Thyroid gland (tissue), 4 donors: ENCODE results near the gene XYLB. TPM values are rescaled to one million over a fixed set of nuclear protein-coding genes. Genes with fewer than 3 reads are reported as not detected.

Experiments
- DNase-seq, 2 donors: peaks; one replicate each; pipeline ENCODE4 v3.0.0-alpha.2; 2019
- H3K27ac ChIP-seq, 3 donors: fragments of 200-600 bp; sonication (generic); 1 replicate in 2 of 3; 2 replicates in 1 of 3; pipeline ENCODE4 v1.5.1; 2016 to 2019; ENCODE audit warnings: mild to moderate bottlenecking in 1 of 3, moderate library complexity in 1 of 3
- H3K27me3 ChIP-seq: fragments of 200-600 bp; sonication (generic); one replicate; pipeline ENCODE4 v1.5.1; 2019
- H3K36me3 ChIP-seq, 2 donors: fragments of 200-600 bp; sonication (generic); one replicate each; pipeline ENCODE4 v1.5.1; 2016 to 2019
- H3K4me1 ChIP-seq, 2 donors: fragments of 200-600 bp; sonication (generic); one replicate each; pipeline ENCODE4 v1.5.1; 2017 to 2019
- H3K4me3 ChIP-seq, 3 donors: fragments of 200-600 bp; sonication (generic); replicated peaks in 1 of 3; 1 replicate in 2 of 3; 2 replicates in 1 of 3; pipeline ENCODE4 v1.5.1; 2016; ENCODE audit warnings: mild to moderate bottlenecking in 1 of 3
- H3K9me3 ChIP-seq: fragments of 200-600 bp; sonication (generic); one replicate; pipeline ENCODE4 v1.5.1; 2017
- POLR2A ChIP-seq, 2 donors: fragments of 450-650 bp; IDR thresholded peaks; one replicate each; pipeline ENCODE4 v1.6.1; 2017; ENCODE audit warnings: antibody characterized with exemption in 2 of 2, mild to moderate bottlenecking in 2 of 2, moderate library complexity in 1 of 2
- WGBS, 2 donors: methylation state at CpG; one replicate each; pipeline ENCODE4 v1.1.5; 2017; 5-methylcytosine and 5-hydroxymethylcytosine counted together
- intact Hi-C: fragments of 100-400 bp; cut with DNase I; formaldehyde crosslinking; loops from one replicate; pipeline ENCODE4 v1.15.1; 2023
- total RNA-seq, 4 donors: library from RNA; depleted of rRNA; stranded (reverse); fragments of >200 nt; gene quantifications; one replicate each; pipeline ENCODE4 v1.2.3, GENCODE V29; 2016
- TF ChIP-seq, protein P1 (sequence below), 6 experiments: fragments of 200-600 bp in 3 of 6; fragments of 450-650 bp in 3 of 6; sonication (generic) in 3 of 6; IDR thresholded peaks; one replicate each; pipeline ENCODE4 v1.5.1; 2016 to 2019; ENCODE audit warnings: antibody characterized with exemption in 6 of 6, mild to moderate bottlenecking in 2 of 6, inconsistent platforms in 1 of 6, moderate library complexity in 1 of 6

Gene XYLB
- total RNA-seq, 4 donors from 2014 or later, result 0.78 to 1.7 (median 1.1) TPM

DNA sequence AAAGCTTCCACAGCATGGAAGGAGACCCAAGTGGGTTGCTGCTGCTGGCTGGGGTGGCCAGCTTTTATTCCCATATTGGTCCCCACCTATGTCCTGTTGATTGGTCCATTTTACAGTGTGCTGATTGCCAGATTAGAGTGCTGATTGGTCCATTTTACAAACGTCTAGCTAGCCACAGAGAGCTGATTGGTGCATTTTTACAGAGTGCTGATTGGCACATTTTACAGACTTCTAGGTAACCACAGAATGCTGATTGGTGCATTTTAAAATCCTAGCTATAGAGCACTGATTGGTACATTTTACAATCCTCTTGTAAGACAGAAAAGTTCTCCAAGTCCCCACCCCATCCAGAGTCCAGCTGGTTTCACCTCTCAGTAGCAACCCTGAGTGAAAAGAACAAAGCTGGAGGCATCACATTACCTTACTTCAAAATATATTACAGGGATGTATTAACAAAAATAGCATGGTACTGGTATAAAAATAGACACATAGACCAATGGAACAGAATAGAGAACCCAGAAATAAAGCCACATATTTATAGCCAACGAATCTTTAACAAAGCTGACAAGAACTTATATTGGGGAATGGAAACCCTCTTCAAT is 99.6 kb downstream of the XYLB start:
- TF ChIP-seq POLR2A (IDR thresholded peaks at IDR 0.05), result no peak
- TF ChIP-seq, protein P1, sequence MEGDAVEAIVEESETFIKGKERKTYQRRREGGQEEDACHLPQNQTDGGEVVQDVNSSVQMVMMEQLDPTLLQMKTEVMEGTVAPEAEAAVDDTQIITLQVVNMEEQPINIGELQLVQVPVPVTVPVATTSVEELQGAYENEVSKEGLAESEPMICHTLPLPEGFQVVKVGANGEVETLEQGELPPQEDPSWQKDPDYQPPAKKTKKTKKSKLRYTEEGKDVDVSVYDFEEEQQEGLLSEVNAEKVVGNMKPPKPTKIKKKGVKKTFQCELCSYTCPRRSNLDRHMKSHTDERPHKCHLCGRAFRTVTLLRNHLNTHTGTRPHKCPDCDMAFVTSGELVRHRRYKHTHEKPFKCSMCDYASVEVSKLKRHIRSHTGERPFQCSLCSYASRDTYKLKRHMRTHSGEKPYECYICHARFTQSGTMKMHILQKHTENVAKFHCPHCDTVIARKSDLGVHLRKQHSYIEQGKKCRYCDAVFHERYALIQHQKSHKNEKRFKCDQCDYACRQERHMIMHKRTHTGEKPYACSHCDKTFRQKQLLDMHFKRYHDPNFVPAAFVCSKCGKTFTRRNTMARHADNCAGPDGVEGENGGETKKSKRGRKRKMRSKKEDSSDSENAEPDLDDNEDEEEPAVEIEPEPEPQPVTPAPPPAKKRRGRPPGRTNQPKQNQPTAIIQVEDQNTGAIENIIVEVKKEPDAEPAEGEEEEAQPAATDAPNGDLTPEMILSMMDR (IDR thresholded peaks at IDR 0.05), result no peak
- Histone ChIP-seq H3K27ac (no peak overlapping the region), H3K9me3 (no peaks in the 10 kb centered on the region), H3K4me1 (no peaks in the 10 kb centered on the region), H3K36me3 (no peaks in the 10 kb centered on the region), H3K27me3 (no peaks in the 10 kb centered on the region), H3K4me3 (no peak overlapping the region)
- WGBS, 2 donors, result 64 to 81% methylated on average over 2 of the region's 2 CpGs
- DNase-seq, result no peak
- intact Hi-C loops, result no loop called here

DNA sequence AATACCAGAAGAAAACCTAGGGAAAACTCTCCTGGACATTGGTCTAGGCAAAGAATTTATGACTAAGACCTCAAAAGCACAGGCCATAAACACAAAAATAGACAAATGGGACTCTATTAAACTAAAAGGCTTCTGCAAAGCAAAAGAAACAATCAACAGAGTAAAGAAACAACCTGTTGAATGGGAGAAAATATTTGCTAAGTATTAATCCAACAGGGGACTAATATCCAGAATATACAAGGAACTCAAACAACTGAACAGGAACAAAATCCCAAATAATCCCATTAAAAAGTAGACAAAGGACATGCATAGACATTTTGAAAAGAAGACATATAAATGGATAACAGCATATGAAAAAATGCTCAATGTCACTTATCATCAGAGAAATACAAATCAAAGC is 100.2 kb downstream of the XYLB start:
- no peaks in the 10 kb centered on the region for H3K9me3 ChIP-seq
- no peaks in the 10 kb centered on the region for H3K4me1 ChIP-seq
- intact Hi-C loops, result no loop called here
- TF ChIP-seq, protein P1 (IDR thresholded peaks at IDR 0.05), result no peak
- no peak for TF ChIP-seq POLR2A (IDR thresholded peaks at IDR 0.05)
- no peak for DNase-seq
- no peaks in the 10 kb centered on the region for H3K27me3 ChIP-seq
- H3K27ac ChIP-seq, result no peak overlapping the region
- H3K4me3 ChIP-seq, result no peak overlapping the region
- H3K36me3 ChIP-seq, result no peaks in the 10 kb centered on the region

DNA sequence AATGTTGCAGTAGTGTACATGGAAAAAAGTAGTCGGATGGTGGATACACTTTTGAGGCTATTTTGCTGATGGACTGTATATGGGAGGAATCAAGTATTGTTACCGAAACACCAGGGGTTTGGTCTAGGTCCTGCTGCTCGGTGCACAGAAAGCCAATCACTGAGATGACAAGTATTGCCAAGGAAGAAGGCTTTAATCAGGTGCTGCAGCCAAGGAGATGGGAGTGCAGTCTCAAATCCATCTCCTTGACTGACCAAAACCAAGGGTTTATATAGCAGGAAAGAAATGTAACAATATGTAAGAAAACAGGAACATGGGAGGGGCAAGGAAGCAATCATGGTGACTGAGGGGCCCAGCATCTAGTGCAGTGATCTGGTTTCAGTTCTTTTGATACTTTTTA is 104.3 kb downstream of the XYLB start:
- intact Hi-C loops, result no loop called here

DNA sequence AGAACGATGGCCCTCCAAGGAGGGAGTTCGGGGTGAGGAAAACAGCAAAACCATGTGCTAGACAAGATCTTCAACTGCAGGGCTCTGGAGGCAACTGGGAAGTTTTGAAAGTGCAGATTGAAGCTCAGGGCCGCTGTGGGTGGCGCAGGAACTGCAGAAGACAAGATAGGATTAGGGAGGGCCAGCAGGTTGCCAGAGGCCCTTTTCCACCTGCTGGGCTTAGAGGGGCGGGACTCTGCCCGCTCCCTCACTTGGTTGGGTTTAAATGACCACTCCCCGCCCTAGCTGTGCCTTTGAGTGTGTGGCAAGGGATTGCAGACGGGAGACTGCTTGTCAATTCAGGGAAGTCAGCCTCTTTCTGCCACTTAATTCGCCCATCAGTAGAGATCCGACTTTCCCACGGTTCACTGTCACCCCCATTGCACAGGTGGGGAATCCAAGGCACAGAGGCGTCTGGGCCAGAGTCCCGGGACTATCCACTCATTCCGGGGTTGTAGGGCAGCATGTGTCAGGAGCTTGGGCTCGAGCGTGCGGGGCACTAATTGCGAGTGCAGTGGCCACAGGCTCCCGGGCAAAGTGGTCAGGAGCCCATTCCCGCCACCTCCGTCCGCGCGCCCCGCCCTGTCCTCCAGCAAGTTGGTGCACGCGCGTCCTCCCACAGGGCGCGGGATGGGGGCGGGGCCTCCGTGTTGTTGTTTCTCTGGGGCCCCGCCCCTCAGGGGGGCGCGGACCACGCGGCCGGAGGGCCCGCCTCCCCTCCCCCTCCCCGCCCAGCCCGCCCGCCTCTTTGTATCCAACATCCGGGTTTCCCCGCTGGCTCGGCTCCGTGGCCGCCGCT is 106.7 kb downstream of the XYLB start, which contains the start of gene ACVR2B:
TSS of gene ACVR2B (plus strand) at position 816 of the 838 bp plus-strand sequence. CDS start 433 bp downstream, outside the sequence.
- WGBS, 2 donors, result 13 to 30% methylated on average over 6 to 23 of the region's 48 CpGs
- H3K9me3 ChIP-seq, result no peaks in the 10 kb centered on the region
- peak within 1 kb of the TSS; percentile 72 to 78 (median 74) for H3K4me3 ChIP-seq
- H3K36me3 ChIP-seq, result no peaks in the 10 kb centered on the region
- intact Hi-C loops, result no loop called here
- TF ChIP-seq, protein P1 (IDR thresholded peaks at IDR 0.05), result no peak
- no peak for TF ChIP-seq POLR2A (IDR thresholded peaks at IDR 0.05)
- no peaks in the 10 kb centered on the region for H3K27me3 ChIP-seq
- peak; percentile 91 to 92 for DNase-seq
- peaks cover 21 to 27% of the 10 kb centered on the region in 2 donors for H3K4me1 ChIP-seq
- peak within 1 kb of the TSS; percentile 39 to 87 (median 44) for H3K27ac ChIP-seq

More for the DNA sequence above, 104.3 kb downstream of the XYLB start:
- Histone ChIP-seq H3K27me3 (no peaks in the 10 kb centered on the region), H3K4me1 (peaks cover 10 to 16% of the 10 kb centered on the region in 2 donors), H3K36me3 (no peaks in the 10 kb centered on the region), H3K4me3 (no peak overlapping the region), H3K27ac (no peak overlapping the region), H3K9me3 (no peaks in the 10 kb centered on the region)
- no peak for TF ChIP-seq POLR2A (IDR thresholded peaks at IDR 0.05)
- TF ChIP-seq, protein P1 (IDR thresholded peaks at IDR 0.05), result no peak
- no peak for DNase-seq
- WGBS, 2 donors, result 94% methylated on average over 3 of the region's 3 CpGs

DNA sequence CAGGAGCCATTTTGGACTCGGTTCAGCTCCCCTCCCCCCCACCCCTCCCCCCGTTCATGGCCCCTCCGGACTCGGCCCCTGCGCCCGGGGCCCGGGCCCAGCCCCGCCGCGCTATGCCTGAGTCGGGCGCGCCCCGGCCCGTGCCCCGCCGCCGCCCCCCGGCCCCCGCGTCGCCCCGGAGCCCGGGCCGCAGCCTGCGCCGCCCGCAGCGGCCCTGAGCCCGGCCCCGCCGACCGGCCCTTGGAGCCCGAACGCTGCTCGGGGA is 107.3 kb downstream of the XYLB start:
- TF ChIP-seq, protein P1 (IDR thresholded peaks at IDR 0.05), result no peak
- no peak for TF ChIP-seq POLR2A (IDR thresholded peaks at IDR 0.05)
- peak overlapping the region in 2 of 3 donors; percentile 72 to 78 for H3K4me3 ChIP-seq
- H3K27ac ChIP-seq, result peak overlapping the region; percentile 39 to 87 (median 44)
- H3K36me3 ChIP-seq, result no peaks in the 10 kb centered on the region
- no peak for DNase-seq
- no peaks in the 10 kb centered on the region for H3K27me3 ChIP-seq
- peaks cover 27 to 32% of the 10 kb centered on the region in 2 donors for H3K4me1 ChIP-seq
- no peaks in the 10 kb centered on the region for H3K9me3 ChIP-seq
- intact Hi-C loops, result no loop called here
- 0% methylated on average over 14 of the region's 36 CpGs; no CpG with 5 or more reads in 1 of the 2 donors for WGBS, 2 donors
